IPS-18a (cell line): Measurements from ENCODE around the gene ABLIM2.

Experiments
- H3K27ac ChIP-seq: one replicate; pipeline ENCODE4 v1.5.1; 2013; ENCODE audit warnings: low read length
- H3K27me3 ChIP-seq: one replicate; pipeline ENCODE4 v1.6.1; 2013; ENCODE audit warnings: mild to moderate bottlenecking, low read length; ENCODE audit not compliant: control insufficient read depth, insufficient read depth
- H3K36me3 ChIP-seq: one replicate; pipeline ENCODE4 v1.6.1; 2013; ENCODE audit warnings: low read depth, low read length; ENCODE audit not compliant: control insufficient read depth
- H3K4me1 ChIP-seq: one replicate; pipeline ENCODE4 v1.6.1; 2013; ENCODE audit warnings: low read depth, low read length; ENCODE audit not compliant: control insufficient read depth
- H3K4me3 ChIP-seq: one replicate; pipeline ENCODE4 v1.5.1; 2013; ENCODE audit warnings: low read length
- H3K9ac ChIP-seq: one replicate; pipeline ENCODE4 v1.6.1; 2013; ENCODE audit warnings: mild to moderate bottlenecking, low read length, moderate library complexity
- H3K9me3 ChIP-seq: one replicate; pipeline ENCODE4 v1.6.1; 2013; ENCODE audit warnings: low read depth, low read length; ENCODE audit not compliant: control insufficient read depth

ABLIM2 gene

DNA sequence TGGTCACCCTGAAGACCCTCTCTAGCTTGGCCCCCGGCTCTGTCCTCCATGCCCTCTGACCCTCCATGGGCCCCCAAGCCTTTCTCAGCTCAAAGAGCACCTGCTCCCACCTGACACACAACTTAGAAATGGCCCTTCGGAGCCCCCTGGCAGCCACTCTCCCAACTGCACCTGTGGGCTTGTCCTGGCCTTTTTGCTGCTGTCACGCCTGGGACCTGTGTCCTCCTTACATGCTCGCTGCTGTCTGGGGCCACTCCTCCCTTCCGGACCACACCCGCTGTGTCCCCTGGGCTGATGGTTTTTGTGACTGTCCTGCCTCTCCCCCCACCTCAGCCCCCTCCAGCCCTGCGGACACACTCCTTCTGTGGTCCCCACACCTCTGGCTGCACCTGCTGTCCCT, 112.7 kb downstream of the ABLIM2 start:
- H3K9me3 ChIP-seq, result no peaks in the 10 kb centered on the region
- no peak overlapping the region for H3K4me3 ChIP-seq
- H3K27me3 ChIP-seq, result no peaks in the 10 kb centered on the region
- H3K36me3 ChIP-seq, result no peaks in the 10 kb centered on the region
- H3K4me1 ChIP-seq, result peaks cover 34% of the 10 kb centered on the region
- no peak overlapping the region for H3K9ac ChIP-seq
- H3K27ac ChIP-seq, result no peak overlapping the region

DNA sequence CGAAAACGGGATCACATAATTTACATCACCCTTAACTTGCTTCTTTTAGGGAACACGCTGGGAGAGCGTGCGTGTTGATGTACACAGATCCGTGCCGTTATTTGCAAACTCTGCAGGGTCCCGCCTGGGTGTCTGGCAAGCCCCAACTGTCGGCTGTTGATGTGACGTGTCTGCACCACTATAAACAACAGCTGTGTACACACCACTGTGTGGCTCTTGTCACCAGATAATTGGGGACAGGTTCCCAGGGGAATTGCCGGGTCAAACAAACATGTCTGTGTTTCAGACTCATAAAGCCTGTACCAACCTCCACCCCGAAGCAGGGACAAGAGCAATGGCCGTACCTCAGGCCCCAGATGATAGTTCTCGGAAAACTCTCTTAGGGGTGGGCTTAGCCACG, 113.9 kb downstream of the ABLIM2 start:
- no peak overlapping the region for H3K4me3 ChIP-seq
- no peaks in the 10 kb centered on the region for H3K36me3 ChIP-seq
- no peak overlapping the region for H3K9ac ChIP-seq
- no peak overlapping the region for H3K27ac ChIP-seq
- H3K4me1 ChIP-seq, result peaks cover 22% of the 10 kb centered on the region
- no peaks in the 10 kb centered on the region for H3K27me3 ChIP-seq
- H3K9me3 ChIP-seq, result no peaks in the 10 kb centered on the region

GRCh38 chr4:8044244-8044643, 114.4 kb downstream of the ABLIM2 start:
- Histone ChIP-seq H3K9me3 (no peaks in the 10 kb centered on the region), H3K27me3 (no peaks in the 10 kb centered on the region), H3K36me3 (no peaks in the 10 kb centered on the region), H3K4me3 (no peak overlapping the region), H3K9ac (no peak overlapping the region), H3K27ac (no peak overlapping the region), H3K4me1 (peaks cover 17% of the 10 kb centered on the region)

DNA sequence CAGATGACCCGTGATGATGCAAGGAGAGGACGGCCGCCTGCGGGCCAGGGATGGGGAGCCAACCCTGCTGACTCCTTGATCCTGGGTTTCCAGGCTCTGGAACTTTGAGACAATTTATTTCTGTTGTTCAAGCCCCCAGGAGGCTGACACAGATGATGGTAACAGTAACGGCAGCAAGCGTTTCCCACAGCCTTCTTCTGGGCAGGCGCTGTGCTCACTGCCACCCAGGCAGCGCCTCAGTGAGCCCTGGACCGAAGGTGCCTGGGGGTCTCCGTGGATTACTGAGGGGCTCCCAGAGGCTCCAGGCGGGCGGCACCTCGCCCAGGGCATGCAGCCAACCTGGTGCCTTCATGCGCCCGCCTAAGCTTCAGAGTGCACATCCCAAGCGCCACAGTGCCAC, 115.0 kb downstream of the ABLIM2 start:
- Histone ChIP-seq H3K4me3 (no peak overlapping the region), H3K27ac (no peak overlapping the region), H3K9me3 (no peaks in the 10 kb centered on the region), H3K4me1 (peaks cover 16% of the 10 kb centered on the region), H3K27me3 (no peaks in the 10 kb centered on the region), H3K36me3 (no peaks in the 10 kb centered on the region), H3K9ac (no peak overlapping the region)

DNA sequence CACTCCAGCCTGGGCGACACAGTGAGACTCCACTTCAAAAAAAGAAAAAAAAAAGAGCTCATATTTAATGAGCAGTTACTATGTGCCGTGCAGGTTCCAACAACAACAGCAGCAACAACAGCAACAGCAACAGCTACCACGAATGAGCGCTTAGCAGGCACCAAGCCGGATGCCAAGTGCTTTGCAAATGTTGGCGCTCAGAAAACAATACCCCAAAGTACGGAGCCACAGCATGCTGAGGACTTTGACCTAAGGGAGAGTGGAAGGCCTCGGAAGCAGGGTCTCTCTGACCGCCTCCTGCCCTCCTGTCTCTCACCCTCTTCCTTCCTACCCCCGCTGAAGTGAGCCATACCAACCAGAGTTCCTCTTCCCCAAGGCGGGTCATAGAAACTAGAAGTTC, 116.7 kb downstream of the ABLIM2 start:
- Histone ChIP-seq H3K9ac (no peak overlapping the region), H3K9me3 (no peaks in the 10 kb centered on the region), H3K27me3 (no peaks in the 10 kb centered on the region), H3K36me3 (no peaks in the 10 kb centered on the region), H3K4me3 (no peak overlapping the region), H3K4me1 (peaks cover 7% of the 10 kb centered on the region), H3K27ac (no peak overlapping the region)

DNA sequence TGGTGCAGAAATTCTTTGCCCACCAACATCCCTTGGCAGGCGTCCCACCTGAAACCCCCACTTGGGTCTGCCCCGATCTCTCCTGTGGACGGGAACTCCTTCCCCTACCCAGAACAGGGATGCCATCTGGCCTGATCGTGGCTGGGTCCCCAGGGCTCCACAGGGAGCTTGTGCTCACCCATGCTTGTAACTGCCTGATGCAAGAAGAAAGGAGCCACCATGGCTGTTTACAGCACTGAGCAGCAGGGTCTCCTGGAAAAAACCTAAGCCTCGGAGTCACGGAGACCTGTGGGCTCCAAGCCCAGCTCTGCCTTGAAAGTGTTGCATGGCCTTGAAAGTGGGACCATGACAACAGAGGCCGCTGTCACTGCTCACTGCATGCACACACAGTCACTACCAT, 117.4 kb downstream of the ABLIM2 start:
- Histone ChIP-seq H3K4me3 (no peak overlapping the region), H3K9me3 (no peaks in the 10 kb centered on the region), H3K4me1 (peaks cover 7% of the 10 kb centered on the region)

GRCh38 chr4:8040607-8041006, 118.0 kb downstream of the ABLIM2 start:
- no peak overlapping the region for H3K9ac ChIP-seq
- no peaks in the 10 kb centered on the region for H3K36me3 ChIP-seq
- H3K4me3 ChIP-seq, result no peak overlapping the region
- peaks cover 7% of the 10 kb centered on the region for H3K4me1 ChIP-seq
- no peaks in the 10 kb centered on the region for H3K27me3 ChIP-seq
- H3K9me3 ChIP-seq, result no peaks in the 10 kb centered on the region
- H3K27ac ChIP-seq, result no peak overlapping the region

More for the DNA sequence above, 117.4 kb downstream of the ABLIM2 start:
- H3K36me3 ChIP-seq, result no peaks in the 10 kb centered on the region
- no peak overlapping the region for H3K27ac ChIP-seq
- H3K27me3 ChIP-seq, result no peaks in the 10 kb centered on the region
- no peak overlapping the region for H3K9ac ChIP-seq

DNA sequence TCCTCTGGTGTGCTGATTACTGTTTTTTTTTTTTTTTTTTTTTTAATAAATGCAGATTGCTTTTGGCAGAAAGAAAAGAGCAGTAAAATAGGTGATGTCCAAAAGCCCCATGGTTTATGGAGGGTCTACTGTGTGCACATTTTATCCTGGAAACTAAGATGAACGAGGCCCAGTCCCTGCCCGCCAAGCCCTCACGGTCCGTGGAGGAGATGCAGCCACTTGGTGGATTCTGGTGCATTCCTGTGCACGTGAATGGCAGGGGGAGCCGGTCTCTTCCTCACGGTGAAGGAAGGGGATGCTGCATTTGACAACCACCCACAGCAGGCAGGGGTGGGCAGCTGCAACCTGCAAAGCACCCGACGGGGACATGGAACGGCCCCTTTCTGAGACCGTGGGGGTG, 118.8 kb downstream of the ABLIM2 start:
- no peaks in the 10 kb centered on the region for H3K27me3 ChIP-seq
- H3K9me3 ChIP-seq, result no peaks in the 10 kb centered on the region
- no peak overlapping the region for H3K4me3 ChIP-seq
- H3K4me1 ChIP-seq, result peaks cover 7% of the 10 kb centered on the region
- H3K36me3 ChIP-seq, result no peaks in the 10 kb centered on the region
- H3K9ac ChIP-seq, result no peak overlapping the region
- no peak overlapping the region for H3K27ac ChIP-seq

GRCh38 chr4:8039290-8039689, 119.3 kb downstream of the ABLIM2 start:
- Histone ChIP-seq H3K27me3 (no peaks in the 10 kb centered on the region), H3K9ac (no peak overlapping the region), H3K4me3 (no peak overlapping the region), H3K9me3 (no peaks in the 10 kb centered on the region), H3K36me3 (no peaks in the 10 kb centered on the region), H3K4me1 (peaks cover 7% of the 10 kb centered on the region), H3K27ac (no peak overlapping the region)

GRCh38 chr4:8038719-8039251, 119.8 kb downstream of the ABLIM2 start:
- H3K9me3 ChIP-seq, result no peaks in the 10 kb centered on the region
- H3K9ac ChIP-seq, result no peak overlapping the region
- no peaks in the 10 kb centered on the region for H3K36me3 ChIP-seq
- no peak overlapping the region for H3K27ac ChIP-seq
- no peaks in the 10 kb centered on the region for H3K27me3 ChIP-seq
- H3K4me1 ChIP-seq, result peaks cover 7% of the 10 kb centered on the region
- no peak overlapping the region for H3K4me3 ChIP-seq

DNA sequence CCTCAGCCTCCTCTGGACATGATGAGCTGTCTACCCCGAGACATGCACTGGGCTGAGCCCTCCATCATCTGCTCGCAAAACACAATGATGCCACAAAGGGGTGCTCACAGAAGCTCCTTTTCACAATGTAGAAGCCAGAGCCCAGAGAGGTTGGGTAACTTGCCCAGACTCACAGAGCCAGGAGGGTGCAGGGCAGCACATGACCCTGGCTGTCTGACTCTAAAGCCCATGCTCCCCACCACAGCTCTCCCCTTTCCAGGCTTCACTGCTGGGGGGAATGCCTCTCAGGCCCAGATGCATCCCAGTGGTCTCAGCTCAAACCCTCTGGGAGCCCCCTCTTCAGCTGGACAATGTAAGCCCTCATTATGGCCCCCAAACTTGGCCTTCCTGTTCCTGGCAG, 120.5 kb downstream of the ABLIM2 start:
- Histone ChIP-seq H3K9me3 (no peaks in the 10 kb centered on the region), H3K36me3 (no peaks in the 10 kb centered on the region), H3K4me3 (no peak overlapping the region), H3K27me3 (no peaks in the 10 kb centered on the region), H3K27ac (no peak overlapping the region), H3K9ac (no peak overlapping the region), H3K4me1 (peaks cover 7% of the 10 kb centered on the region)

GRCh38 chr4:8037150-8037769, 121.4 kb downstream of the ABLIM2 start:
- peaks cover 7% of the 10 kb centered on the region for H3K4me1 ChIP-seq
- no peak overlapping the region for H3K9ac ChIP-seq
- H3K27me3 ChIP-seq, result no peaks in the 10 kb centered on the region
- no peaks in the 10 kb centered on the region for H3K36me3 ChIP-seq
- H3K4me3 ChIP-seq, result no peak overlapping the region
- H3K27ac ChIP-seq, result no peak overlapping the region
- no peaks in the 10 kb centered on the region for H3K9me3 ChIP-seq
